Naive thymus-derived CD4-positive, alpha-beta T cell (primary cell): ENCODE results near the gene TIMM21. TPM values are rescaled to one million over a fixed set of nuclear protein-coding genes. Genes with fewer than 3 reads are reported as not detected.

ENCODE experiments used
- ATAC-seq: fragments of 150-1000 bp; cut with Tn5 transposase; 2 replicates; pipeline ENCODE4 v1.10.0; 2021; ENCODE audit warnings: mild to moderate bottlenecking, moderate library complexity
- CTCF ChIA-PET: fragments of 350-600 bp; sonication (Branson Sonifier 250); formaldehyde crosslinking; loops from one replicate; lab custom pipeline; 2021; ENCODE audit warnings: antibody characterized with exemption; lab: Charles Lee
- POLR2A ChIA-PET: fragments of 350-600 bp; sonication (Branson Sonifier 250); formaldehyde crosslinking; loops from one replicate; lab custom pipeline; 2021; ENCODE audit warnings: antibody characterized with exemption, inconsistent platforms; lab: Charles Lee
- DNase-seq, 9 donors: peaks; one replicate each; pipeline versions ENCODE4 v3.0.0 to v3.0.0-alpha.2; 2020 to 2022; ENCODE audit warnings: mixed read lengths in 1 of 9
- H3K27ac ChIP-seq: one replicate; pipeline ENCODE4 v1.7.0; 2013; ENCODE audit warnings: mild to moderate bottlenecking, low read depth, low read length, moderate library complexity
- H3K27me3 ChIP-seq, 2 donors: one replicate each; pipeline ENCODE4 v1.7.0; 2013; ENCODE audit warnings: low read length in 2 of 2, mild to moderate bottlenecking in 2 of 2, moderate library complexity in 2 of 2; ENCODE audit not compliant: control insufficient read depth in 2 of 2, insufficient read depth in 2 of 2
- H3K36me3 ChIP-seq, 3 experiments: 1 replicate in 2 of 3; 2 replicates in 1 of 3; pipeline ENCODE4 v1.7.0; 2013; ENCODE audit warnings: low read length in 3 of 3, mild to moderate bottlenecking in 3 of 3, moderate library complexity in 1 of 3; ENCODE audit not compliant: insufficient read depth in 3 of 3, control insufficient read depth in 2 of 3
- H3K4me1 ChIP-seq, 2 donors: one replicate each; pipeline ENCODE4 v1.7.0; 2013; ENCODE audit warnings: low read length in 2 of 2, mild to moderate bottlenecking in 2 of 2, moderate library complexity in 1 of 2; ENCODE audit not compliant: control insufficient read depth in 2 of 2, insufficient read depth in 2 of 2
- H3K4me3 ChIP-seq: 2 replicates; pipeline ENCODE4 v1.7.0; 2013; ENCODE audit warnings: mild to moderate bottlenecking, low read length
- H3K9me3 ChIP-seq, 3 experiments: 1 replicate in 2 of 3; 2 replicates in 1 of 3; pipeline ENCODE4 v1.7.0; 2013; ENCODE audit warnings: low read length in 3 of 3; ENCODE audit not compliant: control insufficient read depth in 2 of 3
- H3K27ac Mint-ChIP-seq, 9 donors: one replicate each; pipeline ENCODE4 v1.8.0; 2020 to 2022; ENCODE audit warnings: mixed read lengths in 9 of 9, mild to moderate bottlenecking in 8 of 9, moderate library complexity in 5 of 9, inconsistent platforms in 2 of 9
- H3K27me3 Mint-ChIP-seq, 5 donors: one replicate each; pipeline ENCODE4 v1.8.0; 2021 to 2022; ENCODE audit warnings: mixed read lengths in 5 of 5, mild to moderate bottlenecking in 1 of 5
- H3K36me3 Mint-ChIP-seq, 5 donors: one replicate each; pipeline ENCODE4 v1.8.0; 2020 to 2022; ENCODE audit warnings: mixed read lengths in 5 of 5, mild to moderate bottlenecking in 3 of 5, inconsistent platforms in 1 of 5
- H3K4me1 Mint-ChIP-seq, 7 donors: one replicate each; pipeline ENCODE4 v1.8.0; 2020 to 2022; ENCODE audit warnings: mixed read lengths in 7 of 7, mild to moderate bottlenecking in 3 of 7, inconsistent platforms in 1 of 7
- H3K4me3 Mint-ChIP-seq, 10 donors: one replicate each; pipeline ENCODE4 v1.8.0; 2020 to 2022; ENCODE audit warnings: mild to moderate bottlenecking in 10 of 10, mixed read lengths in 10 of 10, moderate library complexity in 6 of 10, inconsistent platforms in 2 of 10
- H3K9me3 Mint-ChIP-seq, 11 donors: one replicate each; pipeline ENCODE4 v1.8.0; 2020 to 2022; ENCODE audit warnings: mixed read lengths in 11 of 11, mild to moderate bottlenecking in 4 of 11, inconsistent platforms in 1 of 11, moderate library complexity in 1 of 11
- intact Hi-C, 2 donors: fragments of 100-400 bp; cut with micrococcal nuclease; formaldehyde crosslinking; loops; one replicate each; pipeline ENCODE4 v1.15.1; 2023
- polyA plus RNA-seq, 2 donors: library from polyadenylated mRNA; unstranded; fragments of 300-500 nt; fragmentation: Illumina TruSeq; gene quantifications; one replicate each; pipeline ENCODE4 v1.2.3, GENCODE V29; 2021
- total RNA-seq, 6 experiments: library from RNA in 5 of 6; stranded (reverse) in 5 of 6; gene quantifications; 1 replicate in 5 of 6; 2 replicates in 1 of 6; pipeline ENCODE4 v1.2.3 and lab custom pipeline; 2021 to 2026

Gene TIMM21
- total and polyA plus RNA-seq, 7 experiments from 2014 or later: 9.7 to 30.2 (median 25.8) TPM

DNA sequence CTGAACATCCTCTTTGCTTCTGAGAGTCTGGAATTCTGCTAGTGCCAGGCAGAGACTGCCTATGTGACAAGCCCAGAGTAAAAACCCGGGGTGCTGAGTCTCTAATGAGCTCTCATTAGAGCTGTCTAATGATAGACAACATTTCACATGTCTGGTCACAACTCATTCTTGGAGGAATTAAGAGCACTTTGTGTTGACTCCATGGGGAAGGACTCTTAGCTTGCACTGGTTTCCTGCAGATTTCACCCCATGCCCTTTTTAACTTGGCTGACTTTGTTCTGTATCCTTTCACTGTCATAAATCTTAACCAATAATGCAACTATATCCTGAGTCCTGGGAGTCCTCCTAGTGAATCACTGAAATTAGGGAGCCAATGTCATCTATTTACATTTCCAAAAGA lies 34.2 kb upstream of the TIMM21 start:
- ATAC-seq: no peak
- no peak overlapping the region for H3K4me3 ChIP-seq
- Mint-ChIP-seq H3K4me3 (no peak overlapping the region), H3K36me3 (peaks cover under 1 to 16% (median 9%) of the 10 kb centered on the region in 5 donors), H3K27me3 (no peaks in the 10 kb centered on the region), H3K4me1 (peaks cover 3 to 31% (median 15%) of the 10 kb centered on the region in 7 donors), H3K27ac (peak overlapping the region in 2 of 9 donors; percentile 6 to 62), H3K9me3 (peaks cover under 1 to 32% (median 15%) of the 10 kb centered on the region in 11 donors)
- no peak for DNase-seq
- ChIA-PET POLR2A (no interaction called here), CTCF (interaction anchor here (1.0 to 5.2 kb wide), 3 partner anchors 31 to 74 kb away, joined by 3 to 41 read pairs (median 4); no protein-coding TSS in a partner anchor)
- intact Hi-C loops: loop anchor here in 1 of 2 donors (10.0 kb wide), 1 partner anchor 219 kb away; no protein-coding TSS in a partner anchor
- H3K4me1 ChIP-seq: no peaks in the 10 kb centered on the region
- H3K9me3 ChIP-seq: no peaks in the 10 kb centered on the region
- H3K27me3 ChIP-seq: no peaks in the 10 kb centered on the region
- no peak overlapping the region for H3K27ac ChIP-seq
- no peaks in the 10 kb centered on the region for H3K36me3 ChIP-seq

DNA sequence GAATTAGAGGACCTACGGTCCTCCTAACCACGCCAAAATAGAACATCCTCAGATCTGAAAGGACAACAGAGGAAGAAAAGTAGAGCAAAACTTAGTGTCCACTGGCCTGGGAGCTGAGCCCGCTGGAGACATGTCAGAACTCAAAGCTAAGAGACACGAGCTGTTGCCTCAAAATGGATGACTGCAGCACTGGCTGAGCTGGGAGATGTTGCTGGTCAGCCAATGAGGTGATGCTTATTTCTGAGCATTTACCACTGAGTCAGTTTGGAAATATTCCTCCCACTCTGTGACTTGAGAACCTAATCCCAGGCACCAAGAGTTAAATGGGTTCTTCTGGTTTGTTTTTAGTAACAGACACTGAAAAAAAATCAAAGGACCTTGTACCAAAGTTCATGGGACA lies 33.3 kb upstream of the TIMM21 start:
- intact Hi-C loops: loop anchor here in 1 of 2 donors (10.0 kb wide), 1 partner anchor 220 kb away; no protein-coding TSS in a partner anchor
- Mint-ChIP-seq H3K9me3 (peaks cover 0 to 25% (median 13%) of the 10 kb centered on the region in 11 donors), H3K27ac (no peak overlapping the region), H3K27me3 (no peaks in the 10 kb centered on the region), H3K36me3 (peaks cover 0 to 10% (median 9%) of the 10 kb centered on the region in 5 donors), H3K4me1 (peaks cover 3 to 26% (median 15%) of the 10 kb centered on the region in 7 donors), H3K4me3 (no peak overlapping the region)
- no peaks in the 10 kb centered on the region for H3K4me1 ChIP-seq
- no peak overlapping the region for H3K27ac ChIP-seq
- H3K4me3 ChIP-seq: no peak overlapping the region
- DNase-seq (no peak), ATAC-seq (no peak)
- no peaks in the 10 kb centered on the region for H3K9me3 ChIP-seq
- CTCF ChIA-PET: interaction anchor here (1.0 to 5.2 kb wide), 3 partner anchors 32 to 75 kb away, joined by 3 to 41 read pairs (median 4); no protein-coding TSS in a partner anchor
- no peaks in the 10 kb centered on the region for H3K27me3 ChIP-seq
- POLR2A ChIA-PET: interaction anchor here (2.6 kb wide), 1 partner anchor 32 kb away, joined by 11 read pairs; no protein-coding TSS in a partner anchor
- no peaks in the 10 kb centered on the region for H3K36me3 ChIP-seq

DNA sequence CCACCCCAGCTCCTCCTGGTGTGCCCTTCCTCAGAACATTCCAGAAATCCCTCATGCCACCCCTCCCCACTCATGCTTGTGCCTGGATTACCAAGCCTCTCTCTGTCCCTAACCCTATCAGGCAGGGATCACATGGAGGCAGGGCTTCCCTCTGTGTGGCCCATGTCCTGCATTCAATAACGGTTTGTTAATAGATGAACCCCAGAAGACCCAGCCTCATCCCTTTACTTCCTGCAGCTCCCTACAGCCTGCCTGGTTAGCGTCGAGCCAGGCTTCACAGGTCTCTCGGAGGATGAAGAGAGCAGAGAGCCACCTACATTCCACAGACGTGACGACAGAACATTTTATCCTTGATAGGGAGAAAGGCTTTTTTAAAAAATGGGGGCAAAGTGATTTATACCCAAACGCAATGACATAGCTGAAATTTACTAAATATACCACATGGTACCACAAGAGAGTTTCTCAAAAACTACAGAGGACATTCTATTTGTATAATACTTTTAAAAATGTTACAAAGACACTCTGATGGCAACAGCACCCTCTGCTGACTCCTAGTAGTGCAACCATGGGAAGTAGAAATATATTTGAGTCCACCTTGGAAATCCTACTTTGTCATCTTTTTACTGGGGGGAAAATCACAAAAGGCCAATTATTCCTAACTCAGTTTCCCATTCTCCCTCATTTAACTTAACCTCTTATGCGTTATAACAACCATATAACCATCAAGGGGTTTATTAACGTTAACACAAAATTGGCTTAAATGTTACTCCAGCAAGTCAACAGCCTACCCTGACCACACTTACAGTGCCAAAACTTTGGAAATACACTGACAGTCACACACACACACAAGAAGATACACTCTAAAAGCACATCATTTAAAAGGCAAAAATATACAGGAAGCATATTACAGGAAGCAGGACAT lies 31.4 kb upstream of the TIMM21 start:
- Mint-ChIP-seq H3K4me1 (peaks cover 3 to 19% (median 11%) of the 10 kb centered on the region in 7 donors), H3K36me3 (peaks cover 0 to 6% (median 0%) of the 10 kb centered on the region in 5 donors), H3K9me3 (peaks cover 0 to 6% (median 5%) of the 10 kb centered on the region in 11 donors), H3K4me3 (no peak overlapping the region), H3K27ac (no peak overlapping the region), H3K27me3 (peaks cover 0 to 4% (median 0%) of the 10 kb centered on the region in 5 donors)
- Histone ChIP-seq H3K9me3 (no peaks in the 10 kb centered on the region), H3K4me3 (no peak overlapping the region), H3K4me1 (no peaks in the 10 kb centered on the region), H3K27ac (no peak overlapping the region), H3K36me3 (no peaks in the 10 kb centered on the region), H3K27me3 (no peaks in the 10 kb centered on the region)
- peak in 6 of 9 donors; percentile 13 to 54 (median 48) for DNase-seq
- no peak for ATAC-seq
- ChIA-PET POLR2A (interaction anchor here (2.6 kb wide), 1 partner anchor 34 kb away, joined by 11 read pairs; no protein-coding TSS in a partner anchor), CTCF (interaction anchor here (1.0 to 5.2 kb wide), 2 partner anchors 27 to 34 kb away, joined by 3 to 41 read pairs; no protein-coding TSS in a partner anchor)
- intact Hi-C loops: loop anchor here (1.0 to 10.0 kb wide), 5 partner anchors 35 to 1354 kb away; no protein-coding TSS in a partner anchor

DNA sequence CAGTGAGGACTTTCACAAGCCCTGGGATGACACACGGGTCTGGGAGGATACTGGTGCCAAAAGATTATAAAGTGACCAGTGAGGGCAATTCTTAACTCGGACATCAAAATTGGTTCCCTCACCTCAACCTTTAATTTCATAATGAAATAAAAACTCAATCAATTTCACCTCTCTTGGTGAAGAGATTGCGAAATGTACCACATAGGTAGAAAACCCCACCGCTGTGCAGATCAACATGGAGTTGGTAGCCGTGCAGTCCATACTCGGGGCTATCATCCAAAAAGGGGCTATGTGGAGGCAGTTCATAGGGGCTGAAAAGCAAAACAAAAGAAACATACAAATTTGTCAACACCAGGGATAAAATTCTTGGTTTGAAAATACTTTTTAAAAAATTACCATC lies 25.1 kb upstream of the TIMM21 start:
- Histone ChIP-seq H3K27ac (no peak overlapping the region), H3K9me3 (no peaks in the 10 kb centered on the region), H3K36me3 (no peaks in the 10 kb centered on the region), H3K27me3 (no peaks in the 10 kb centered on the region), H3K4me3 (no peak overlapping the region), H3K4me1 (no peaks in the 10 kb centered on the region)
- ChIA-PET CTCF (no interaction called here), POLR2A (no interaction called here)
- no peak overlapping the region for H3K27ac Mint-ChIP-seq
- H3K9me3 Mint-ChIP-seq: no peaks in the 10 kb centered on the region
- intact Hi-C loops: no loop called here
- peaks cover 0 to 4% (median 0%) of the 10 kb centered on the region in 5 donors for H3K36me3 Mint-ChIP-seq
- DNase-seq: no peak
- ATAC-seq: no peak
- no peak overlapping the region for H3K4me3 Mint-ChIP-seq
- no peaks in the 10 kb centered on the region for H3K4me1 Mint-ChIP-seq
- H3K27me3 Mint-ChIP-seq: peaks cover 0 to 8% (median 0%) of the 10 kb centered on the region in 5 donors

DNA sequence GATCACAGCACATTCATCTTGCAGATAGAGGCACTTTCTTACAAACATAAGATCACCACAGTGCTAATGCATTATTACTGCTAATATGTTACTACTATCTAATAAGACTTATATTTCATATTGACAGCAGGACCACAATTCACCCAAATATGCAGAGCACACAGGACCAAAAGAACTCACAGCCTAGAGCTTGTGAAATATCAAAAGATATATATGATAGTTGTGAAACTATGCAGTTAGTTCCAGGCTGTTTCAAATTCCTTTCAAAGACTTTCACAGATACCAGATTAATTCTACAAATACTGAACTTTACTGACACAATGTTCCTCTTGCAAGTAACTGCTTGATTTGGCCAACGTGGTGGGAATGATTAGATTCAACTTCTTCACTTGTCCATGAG lies 23.7 kb upstream of the TIMM21 start:
- Mint-ChIP-seq H3K27me3 (peaks cover 0 to 8% (median 0%) of the 10 kb centered on the region in 5 donors), H3K27ac (no peak overlapping the region), H3K9me3 (no peaks in the 10 kb centered on the region), H3K4me3 (no peak overlapping the region), H3K36me3 (peaks cover 0 to 4% (median 0%) of the 10 kb centered on the region in 5 donors), H3K4me1 (no peaks in the 10 kb centered on the region)
- ChIA-PET CTCF (no interaction called here), POLR2A (no interaction called here)
- intact Hi-C loops: no loop called here
- H3K4me3 ChIP-seq: no peak overlapping the region
- no peak for DNase-seq
- ATAC-seq: no peak
- H3K4me1 ChIP-seq: no peaks in the 10 kb centered on the region
- H3K27me3 ChIP-seq: no peaks in the 10 kb centered on the region
- no peak overlapping the region for H3K27ac ChIP-seq
- no peaks in the 10 kb centered on the region for H3K36me3 ChIP-seq
- H3K9me3 ChIP-seq: no peaks in the 10 kb centered on the region

DNA sequence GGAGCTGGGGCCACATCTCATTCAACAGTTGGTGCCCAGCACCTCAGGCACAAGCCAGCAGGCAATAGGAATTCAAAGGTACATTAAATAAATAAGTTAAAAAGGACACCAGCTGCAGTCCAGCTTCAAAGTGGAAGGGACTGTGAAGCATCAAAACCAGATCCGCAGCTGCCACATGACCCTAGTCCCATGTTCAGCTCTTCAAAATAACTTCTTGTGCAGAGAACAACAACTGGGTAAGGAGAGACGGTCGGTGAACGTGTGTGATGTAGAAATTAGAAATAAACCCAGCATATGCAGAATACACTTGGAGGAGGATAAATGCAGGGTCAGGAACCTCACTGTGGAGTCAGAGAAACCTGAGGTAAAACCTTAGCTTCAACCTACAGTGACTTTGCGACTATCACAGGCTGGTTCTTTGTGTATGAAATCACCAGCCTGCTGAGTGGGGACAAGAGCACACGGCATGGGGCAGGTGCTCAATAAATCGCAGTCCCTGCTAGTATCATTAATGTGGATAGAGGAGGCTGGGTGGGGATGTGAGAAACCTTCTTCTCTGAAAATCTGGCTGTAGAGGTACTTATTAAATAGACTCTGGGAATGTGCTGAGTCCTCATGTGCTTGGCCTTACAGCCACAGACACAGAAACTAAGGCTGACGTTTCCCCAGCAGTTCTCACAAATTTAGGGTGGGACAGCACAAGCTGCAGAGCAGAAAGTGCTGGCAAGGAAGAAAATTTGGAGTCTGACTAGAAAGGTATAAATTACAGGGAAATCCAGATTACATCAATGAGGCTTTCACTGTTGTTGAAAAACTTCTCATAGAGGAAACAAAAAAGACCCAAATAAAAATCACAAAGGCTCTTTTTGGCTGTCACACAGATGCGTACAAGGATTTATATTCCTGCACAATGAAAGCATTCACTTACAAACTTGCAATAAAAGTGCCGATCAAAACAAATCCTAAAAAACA lies 21.4 kb upstream of the TIMM21 start:
- no peaks in the 10 kb centered on the region for H3K9me3 Mint-ChIP-seq
- CTCF ChIA-PET: no interaction called here
- H3K4me3 Mint-ChIP-seq: no peak overlapping the region
- peaks cover 0 to 4% (median 0%) of the 10 kb centered on the region in 5 donors for H3K36me3 Mint-ChIP-seq
- H3K27me3 Mint-ChIP-seq: peaks cover 0 to 4% (median 0%) of the 10 kb centered on the region in 5 donors
- H3K9me3 ChIP-seq: no peaks in the 10 kb centered on the region
- POLR2A ChIA-PET: no interaction called here
- no peaks in the 10 kb centered on the region for H3K4me1 Mint-ChIP-seq
- H3K27ac Mint-ChIP-seq: no peak overlapping the region
- H3K4me1 ChIP-seq: no peaks in the 10 kb centered on the region
- H3K27me3 ChIP-seq: no peaks in the 10 kb centered on the region
- intact Hi-C loops: no loop called here
- no peak overlapping the region for H3K27ac ChIP-seq
- ATAC-seq (no peak), DNase-seq (no peak)
- no peak overlapping the region for H3K4me3 ChIP-seq
- H3K36me3 ChIP-seq: no peaks in the 10 kb centered on the region
